Subcutaneous adipose tissue (tissue), 4 donors: ENCODE results near the gene ANKRD53. TPM values are rescaled to one million over a fixed set of nuclear protein-coding genes. Genes with fewer than 3 reads are reported as not detected.

ENCODE experiments used
- total RNA-seq, 4 donors: library from RNA; depleted of rRNA; stranded (reverse); fragments of >200 nt; gene quantifications; one replicate each; pipeline ENCODE4 v1.1.0, GENCODE V29; 2016
- TF ChIP-seq, protein P1 (sequence below): fragments of 450-650 bp; IDR thresholded peaks from one replicate; pipeline ENCODE4 v1.5.1; 2016; ENCODE audit warnings: low read depth, mild to moderate bottlenecking, control low read depth, antibody characterized with exemption, moderate library complexity

ANKRD53 gene
- total RNA-seq, 4 donors from 2014 or later: 3.5 to 16.4 (median 8.3) TPM

DNA sequence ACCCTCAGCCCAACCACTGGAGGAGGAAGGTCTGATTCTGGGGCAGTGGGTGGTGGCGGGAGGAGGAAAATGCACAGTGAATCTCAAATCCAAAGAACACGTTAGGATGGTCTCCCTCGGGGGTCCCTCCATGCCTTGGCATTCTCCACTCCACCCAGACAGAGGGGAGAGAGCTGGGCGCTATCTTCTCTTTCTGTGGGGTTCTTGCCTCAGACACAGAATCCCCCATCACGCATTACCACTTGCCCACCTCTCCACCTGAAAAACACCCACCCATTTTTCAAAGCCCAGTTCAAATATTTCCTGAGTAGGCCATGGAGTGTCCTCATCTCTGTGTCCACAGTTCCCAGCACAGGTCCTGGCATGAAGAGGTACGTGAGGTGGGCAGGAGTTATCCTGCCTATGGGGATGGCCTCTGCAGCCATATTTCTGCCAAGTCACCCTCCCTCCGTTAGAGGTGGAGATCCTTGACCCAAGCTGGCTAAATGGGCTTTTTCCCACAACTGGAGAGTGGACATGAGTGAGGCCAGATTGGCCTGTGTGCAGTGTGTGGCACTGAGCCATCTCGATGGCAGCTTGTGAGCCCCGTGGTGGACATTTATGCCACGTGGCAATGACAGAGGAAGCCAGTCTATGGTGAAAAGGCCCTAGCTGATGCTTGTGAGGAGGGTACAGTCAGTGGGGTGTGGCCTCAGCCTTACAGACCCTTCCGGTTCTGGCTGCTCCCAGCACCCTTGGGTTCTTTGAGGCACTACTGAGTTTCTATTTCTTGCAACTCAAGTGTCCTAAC is 25.7 kb downstream of the ANKRD53 start:
- TF ChIP-seq, protein P1, sequence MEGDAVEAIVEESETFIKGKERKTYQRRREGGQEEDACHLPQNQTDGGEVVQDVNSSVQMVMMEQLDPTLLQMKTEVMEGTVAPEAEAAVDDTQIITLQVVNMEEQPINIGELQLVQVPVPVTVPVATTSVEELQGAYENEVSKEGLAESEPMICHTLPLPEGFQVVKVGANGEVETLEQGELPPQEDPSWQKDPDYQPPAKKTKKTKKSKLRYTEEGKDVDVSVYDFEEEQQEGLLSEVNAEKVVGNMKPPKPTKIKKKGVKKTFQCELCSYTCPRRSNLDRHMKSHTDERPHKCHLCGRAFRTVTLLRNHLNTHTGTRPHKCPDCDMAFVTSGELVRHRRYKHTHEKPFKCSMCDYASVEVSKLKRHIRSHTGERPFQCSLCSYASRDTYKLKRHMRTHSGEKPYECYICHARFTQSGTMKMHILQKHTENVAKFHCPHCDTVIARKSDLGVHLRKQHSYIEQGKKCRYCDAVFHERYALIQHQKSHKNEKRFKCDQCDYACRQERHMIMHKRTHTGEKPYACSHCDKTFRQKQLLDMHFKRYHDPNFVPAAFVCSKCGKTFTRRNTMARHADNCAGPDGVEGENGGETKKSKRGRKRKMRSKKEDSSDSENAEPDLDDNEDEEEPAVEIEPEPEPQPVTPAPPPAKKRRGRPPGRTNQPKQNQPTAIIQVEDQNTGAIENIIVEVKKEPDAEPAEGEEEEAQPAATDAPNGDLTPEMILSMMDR: no peak

DNA sequence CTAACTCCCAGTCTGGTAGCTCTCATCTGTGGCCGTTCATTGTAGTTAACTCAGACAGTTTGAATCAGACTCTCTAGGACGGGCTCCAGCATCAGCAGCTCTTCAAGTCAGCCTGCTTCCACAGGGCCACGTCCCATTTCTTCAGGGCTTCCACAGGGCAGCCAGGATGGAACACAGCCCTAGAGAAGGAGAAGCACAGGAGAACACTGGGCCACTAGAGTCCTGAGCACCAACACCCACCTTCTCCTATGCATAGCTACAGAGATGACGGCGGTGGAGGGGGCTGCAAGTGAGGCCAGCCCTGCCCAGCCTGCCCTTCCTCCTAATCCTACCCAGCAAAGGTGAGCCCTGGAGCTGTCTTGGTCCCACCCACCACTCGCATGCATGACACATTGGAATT is 26.4 kb downstream of the ANKRD53 start:
- TF ChIP-seq, protein P1: no peak

DNA sequence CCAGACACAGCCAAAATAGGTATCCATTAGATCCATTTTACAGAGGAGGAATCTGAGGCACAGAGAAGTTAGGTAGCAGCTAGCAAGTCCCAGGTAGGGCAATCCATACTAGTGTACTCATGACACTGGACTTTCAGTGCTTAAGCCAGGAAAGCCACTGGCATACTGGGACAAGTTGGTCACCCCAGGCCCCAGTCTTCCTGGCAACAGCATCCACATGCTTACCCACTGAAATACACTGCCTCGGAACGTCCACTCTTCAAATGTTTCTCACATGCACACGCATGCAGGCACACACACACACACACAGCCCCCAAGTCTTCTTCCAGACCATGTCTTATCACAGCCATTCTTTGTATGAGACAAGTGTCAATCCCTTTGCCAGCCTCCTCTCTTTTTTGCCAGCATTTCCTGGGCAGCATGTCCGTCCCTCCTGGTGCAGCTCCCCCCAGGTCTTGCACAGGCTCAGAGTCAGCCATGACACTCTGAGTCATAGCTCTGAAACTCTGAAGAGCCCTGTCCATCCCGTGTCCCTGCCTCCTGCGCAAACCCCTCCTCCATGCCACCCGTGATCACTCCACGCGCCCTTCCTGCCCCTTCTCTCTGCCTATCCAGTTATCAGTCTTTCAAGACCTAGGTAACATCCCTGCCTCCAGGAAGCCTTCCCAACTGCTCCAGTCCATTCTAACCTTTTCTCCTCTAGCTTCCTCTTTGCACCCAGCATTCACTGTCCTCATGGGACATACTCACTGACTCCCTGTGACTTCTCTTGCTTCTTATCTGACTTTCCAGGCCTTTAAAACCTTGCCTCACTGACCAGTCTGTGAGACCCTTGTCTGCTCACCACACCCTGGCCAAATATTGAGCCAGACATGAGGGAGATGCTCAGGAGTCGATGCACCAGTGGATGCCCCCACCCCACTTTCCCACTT is 27.1 kb downstream of the ANKRD53 start:
- TF ChIP-seq, protein P1: no peak

DNA sequence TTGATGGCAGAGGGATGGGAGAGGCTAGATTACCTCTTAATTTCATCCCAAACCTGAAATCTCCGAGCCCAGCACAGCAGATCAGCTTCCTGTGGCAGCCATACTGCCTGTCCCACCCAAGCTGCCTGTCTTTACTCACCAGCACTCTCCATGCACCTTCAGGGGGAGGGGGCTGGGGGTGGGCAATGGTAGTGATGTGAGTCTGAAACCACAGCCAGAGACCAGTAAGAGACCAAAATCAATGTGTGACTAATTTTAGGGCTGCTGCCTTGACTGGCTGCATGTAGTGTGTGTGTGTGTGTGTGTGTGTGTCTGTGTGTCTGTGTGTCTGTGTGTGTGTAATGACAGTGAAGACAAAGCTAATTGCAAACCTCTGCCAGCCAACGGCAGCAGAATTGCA is 27.9 kb downstream of the ANKRD53 start:
- TF ChIP-seq, protein P1: no peak

DNA sequence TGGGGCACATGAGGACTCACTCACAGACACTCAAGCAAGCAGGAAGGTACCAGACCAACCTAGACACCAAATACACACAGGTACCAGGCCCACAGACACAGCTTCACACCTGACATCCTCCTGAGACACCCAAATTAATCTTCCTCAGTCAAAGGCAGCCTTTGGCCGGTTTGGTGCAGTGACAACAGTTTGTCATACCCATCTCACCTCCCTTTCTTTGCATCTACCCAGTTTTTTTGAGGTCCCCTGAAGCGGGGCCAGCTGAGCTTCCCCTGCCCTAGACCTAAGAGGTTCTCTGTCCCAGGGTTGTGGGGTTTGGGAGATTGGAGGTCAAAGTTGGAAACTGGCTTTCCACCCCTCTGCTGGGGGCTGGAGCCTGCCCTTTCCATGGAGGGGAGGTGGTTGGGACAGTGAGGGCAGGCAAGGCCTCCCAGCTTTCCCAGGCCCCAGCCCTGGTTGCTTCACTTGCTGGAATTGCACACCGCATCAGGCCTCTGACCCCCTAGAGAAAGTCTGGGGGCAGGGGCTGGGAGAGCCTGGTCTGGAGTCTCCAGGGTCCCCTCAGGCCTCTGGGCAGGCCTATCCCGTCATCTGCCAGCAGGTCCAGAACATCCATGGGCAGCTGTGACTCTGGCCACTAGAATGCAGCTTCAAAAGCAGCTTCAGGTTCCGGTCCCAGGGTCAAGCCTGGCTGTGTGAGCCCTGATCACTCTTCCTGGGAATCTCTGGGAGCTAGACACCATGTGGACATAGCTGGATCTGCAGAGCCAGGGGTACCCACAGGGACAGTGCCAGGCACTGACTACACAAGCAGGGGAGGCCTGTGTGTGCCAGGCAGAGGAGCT is 28.7 kb downstream of the ANKRD53 start:
- TF ChIP-seq, protein P1: no peak

DNA sequence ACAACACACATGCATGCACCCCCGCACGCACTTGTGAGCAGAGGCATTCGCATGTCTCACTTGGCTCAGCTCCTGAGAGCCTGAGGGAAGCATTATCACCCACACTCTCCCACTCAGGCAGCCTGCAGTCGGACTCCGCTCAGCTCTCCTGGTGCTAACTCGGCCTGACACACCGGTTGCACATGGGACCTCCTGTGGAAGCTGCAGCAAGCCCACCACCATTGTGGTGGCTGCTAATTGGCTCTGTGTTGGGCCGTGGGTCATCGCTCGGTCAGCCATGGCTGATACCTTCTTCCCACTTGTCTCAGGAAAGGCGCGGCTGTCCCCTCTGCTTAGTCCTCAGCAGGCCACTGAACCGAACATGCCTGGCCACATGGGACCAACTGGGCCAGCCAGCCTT is 29.9 kb downstream of the ANKRD53 start:
- TF ChIP-seq, protein P1: no peak
